ENCODE data around the gene LTN1. TPM values are rescaled to one million over a fixed set of nuclear protein-coding genes. Genes with fewer than 3 reads are reported as not detected.
A peak's percentile ranks its signal among the peaks of the same experiment; 100 is the strongest.

Gene LTN1
- total and polyA plus RNA-seq, 4 donors = 4.5 to 46.9 (median 12.0) TPM

- H3K36me3 ChIP-seq (ENCODE audit: control insufficient read depth in 4 of 4, insufficient read depth in 4 of 4, low read length in 4 of 4) = peaks cover 0 to 7% (median 3%) of the 10 kb centered on the region in 4 donors
- 89 to 90% methylated on average over 3 of the region's 3 CpGs for WGBS, 2 donors
- no peaks in the 10 kb centered on the region for H3K9me3 ChIP-seq (ENCODE audit: control insufficient read depth in 4 of 4, insufficient read depth in 3 of 4, low read length in 3 of 4)
Observed at GRCh38 chr21:29007135-29007534, 14.5 kb upstream of the LTN1 start.

GRCh38 chr21:29005696-29006095 lies 13.0 kb upstream of the LTN1 start:
- no peaks in the 10 kb centered on the region for H3K27me3 ChIP-seq (ENCODE audit: control insufficient read depth in 3 of 3, insufficient read depth in 3 of 3, low read length in 2 of 3)
- DNase-seq = no peak
- 91 to 94% methylated on average over 6 of the region's 6 CpGs for WGBS, 2 donors

More at GRCh38 chr21:29007135-29007534, 14.5 kb upstream of the LTN1 start:
- no peak overlapping the region for H3K4me3 ChIP-seq
- no peaks in the 10 kb centered on the region for H3K27me3 ChIP-seq (ENCODE audit: control insufficient read depth in 3 of 3, insufficient read depth in 3 of 3, low read length in 2 of 3)
- no peak overlapping the region for H3K9ac ChIP-seq (ENCODE audit: insufficient read depth in 1 of 2, low read length in 2 of 2)
- TF ChIP-seq CTCF (IDR thresholded peaks at IDR 0.05; ENCODE audit: control extremely low read depth, extremely low read depth) = no peak
- no peak for ATAC-seq (ENCODE audit: insufficient read depth, low FRiP score)
- H3K4me1 ChIP-seq (ENCODE audit: control insufficient read depth in 5 of 5, insufficient read depth in 5 of 5, low read length in 5 of 5) = peaks cover 0 to 2% (median 0%) of the 10 kb centered on the region in 5 donors
- H3K27ac ChIP-seq (ENCODE audit: low read depth in 1 of 2, low read length in 1 of 2) = no peak overlapping the region
- no peak for DNase-seq

GRCh38 chr21:29002442-29003144 lies 9.9 kb upstream of the LTN1 start:
- peak overlapping the region; percentile 94 for H3K4me3 ChIP-seq
- H3K36me3 ChIP-seq (ENCODE audit: control insufficient read depth in 4 of 4, insufficient read depth in 4 of 4, low read length in 4 of 4) = peaks cover 0 to 5% (median under 1%) of the 10 kb centered on the region in 4 donors
- no peaks in the 10 kb centered on the region for H3K9me3 ChIP-seq (ENCODE audit: control insufficient read depth in 4 of 4, insufficient read depth in 3 of 4, low read length in 3 of 4)
- 0 to 1% methylated on average over 41 of the region's 41 CpGs for WGBS, 2 donors
- ATAC-seq (ENCODE audit: insufficient read depth, low FRiP score) (peak; percentile 100), DNase-seq (peak; percentile 97 to 99 (median 98))
- peaks cover 0 to 2% (median 0%) of the 10 kb centered on the region in 5 donors for H3K4me1 ChIP-seq (ENCODE audit: control insufficient read depth in 5 of 5, insufficient read depth in 5 of 5, low read length in 5 of 5)
- TF ChIP-seq CTCF (IDR thresholded peaks at IDR 0.05; ENCODE audit: control extremely low read depth, extremely low read depth) = no peak
- peak overlapping the region; percentile 93 to 97 for H3K9ac ChIP-seq (ENCODE audit: insufficient read depth in 1 of 2, low read length in 2 of 2)
- H3K27ac ChIP-seq (ENCODE audit: low read depth in 1 of 2, low read length in 1 of 2) = peak overlapping the region; percentile 91 to 100
- no peaks in the 10 kb centered on the region for H3K27me3 ChIP-seq (ENCODE audit: control insufficient read depth in 3 of 3, insufficient read depth in 3 of 3, low read length in 2 of 3)

More at GRCh38 chr21:29005696-29006095, 13.0 kb upstream of the LTN1 start:
- no peak overlapping the region for H3K27ac ChIP-seq (ENCODE audit: low read depth in 1 of 2, low read length in 1 of 2)
- peaks cover 0 to 2% (median 0%) of the 10 kb centered on the region in 5 donors for H3K4me1 ChIP-seq (ENCODE audit: control insufficient read depth in 5 of 5, insufficient read depth in 5 of 5, low read length in 5 of 5)
- no peak overlapping the region for H3K4me3 ChIP-seq
- no peaks in the 10 kb centered on the region for H3K9me3 ChIP-seq (ENCODE audit: control insufficient read depth in 4 of 4, insufficient read depth in 3 of 4, low read length in 3 of 4)
- ATAC-seq (ENCODE audit: insufficient read depth, low FRiP score) = no peak
- H3K36me3 ChIP-seq (ENCODE audit: control insufficient read depth in 4 of 4, insufficient read depth in 4 of 4, low read length in 4 of 4) = peaks cover 0 to 7% (median 3%) of the 10 kb centered on the region in 4 donors
- TF ChIP-seq CTCF (IDR thresholded peaks at IDR 0.05; ENCODE audit: control extremely low read depth, extremely low read depth) = no peak
- H3K9ac ChIP-seq (ENCODE audit: insufficient read depth in 1 of 2, low read length in 2 of 2) = no peak overlapping the region

All from lung (tissue), 12 donors.